ENCODE results near the gene PTPRG. TPM values are rescaled to one million over a fixed set of nuclear protein-coding genes. Genes with fewer than 3 reads are reported as not detected.

Gene PTPRG
- total and polyA plus RNA-seq, 10 of the 15 experiments (the other 5 are each of a cell fraction or from before 2014, with no cell fraction given), result 0.29 to 20.7 (median 1.4) TPM

GRCh38 chr3:61903931-61904657 is 342.7 kb downstream of the PTPRG start:
- BruUV-seq (replicated peaks), result no TSS peak
- DNase-seq (ENCODE audit: low read depth, low spot score) (no peak), FAIRE-seq (no peak), ATAC-seq (peak; percentile 71)
- Histone ChIP-seq H3K9ac (ENCODE audit: control insufficient read depth, insufficient read depth, low read length) (no peak overlapping the region), H4K20me1 (ENCODE audit: control insufficient read depth, insufficient read depth) (no peaks in the 10 kb centered on the region), H3K36me3 (ENCODE audit: control insufficient read depth in 2 of 2, insufficient read depth in 2 of 2, low read length in 1 of 2) (no peaks in the 10 kb centered on the region), H3K79me2 (ENCODE audit: control insufficient read depth, insufficient read depth, low read length) (no peaks in the 10 kb centered on the region), H3K4me2 (ENCODE audit: control insufficient read depth, insufficient read depth) (no peak overlapping the region), H3K27me3 (replicated peaks in 1 of 2; ENCODE audit: control insufficient read depth in 2 of 2, insufficient read depth in 2 of 2, low read length in 1 of 2) (no peaks in the 10 kb centered on the region; a peak in 1 of 4 replicates), H2AFZ (ENCODE audit: control insufficient read depth, low read depth, low read length) (no peak overlapping the region), H3K4me3 (no peak overlapping the region), H3K27ac (ENCODE audit: control insufficient read depth, insufficient read depth) (no peak overlapping the region), H3K9me3 (replicated peaks; ENCODE audit: control insufficient read depth, insufficient read depth, low read length) (no peaks in the 10 kb centered on the region), H3K4me1 (ENCODE audit: control insufficient read depth, insufficient read depth, low read length) (no peaks in the 10 kb centered on the region)
- TF ChIP-seq MTA2 (IDR thresholded peaks at IDR 0.05; ENCODE audit: low read depth) (peak; percentile 43; the same call in 1 of the 2 replicates), IKZF2 (IDR thresholded peaks at IDR 0.05) (peak in 1 of 2 experiments; percentile 44; a peak in 1 of 4 replicates), JUND (IDR thresholded peaks at IDR 0.05; ENCODE audit: low read depth, low read length) (no peak), RCOR1 (conservative IDR thresholded peaks at IDR 0.05; ENCODE audit: low read depth, low read length) (no peak), PRDM15 (CRISPR knock-in tag; IDR thresholded peaks at IDR 0.05) (no peak), CHD4 (IDR thresholded peaks at IDR 0.05) (no peak), IKZF1 (conservative IDR thresholded peaks at IDR 0.05) (peak; percentile 53), PKNOX1 (IDR thresholded peaks at IDR 0.05) (peak; percentile 12; the same call in 1 of the 2 replicates), NBN (IDR thresholded peaks at IDR 0.05) (0 out of 2 replicates have a peak, but pooled peaks have one; percentile 17), ZBTB40 (IDR thresholded peaks at IDR 0.05; ENCODE audit: borderline replicate concordance) (no peak), RELB (IDR thresholded peaks at IDR 0.05; ENCODE audit: low read depth) (0 out of 2 replicates have a peak, but pooled peaks have one; percentile 20)
- intact Hi-C loops (cut with micrococcal nuclease; ENCODE audit: unreplicated experiment) (no loop called here), in situ Hi-C loops (cut with MboI) (no loop called here)
- CTCF ChIA-PET, result interaction anchor here (0.6 to 3.4 kb wide), 9 partner anchors 8 to 357 kb away, joined by 3 to 15 read pairs (median 6); no protein-coding TSS in a partner anchor
- SMC1A ChIA-PET (ENCODE audit: uncharacterized antibody, unreplicated experiment), result interaction anchor here (0.7 to 2.7 kb wide), 19 partner anchors 8 to 285 kb away, joined by 3 to 30 read pairs (median 6); no protein-coding TSS in a partner anchor
- POLR2A ChIA-PET, result interaction anchor here (0.6 to 1.4 kb wide), 5 partner anchors 9 to 131 kb away, joined by 3 to 6 read pairs (median 4); no protein-coding TSS in a partner anchor
- RAD21 ChIA-PET (ENCODE audit: unreplicated experiment), result interaction anchor here (0.7 to 2.2 kb wide), 14 partner anchors 10 to 340 kb away, joined by 3 to 17 read pairs (median 4); no protein-coding TSS in a partner anchor
- 26% methylated on average over 4 of the region's 4 CpGs for whole genome bisulfite sequencing (ENCODE audit: insufficient coverage, insufficient replicate concordance, low lambda C conversion rate, missing lambda C conversion rate)
